Measurements from ENCODE around the gene DHRSX. TPM values are rescaled to one million over a fixed set of nuclear protein-coding genes. Genes with fewer than 3 reads are reported as not detected.

The DHRSX gene
- total and polyA plus RNA-seq, 9 of the 15 experiments (the other 6 are each of a cell fraction or from before 2014, with no cell fraction given), result 0.59 to 11.0 (median 6.2) TPM

DNA sequence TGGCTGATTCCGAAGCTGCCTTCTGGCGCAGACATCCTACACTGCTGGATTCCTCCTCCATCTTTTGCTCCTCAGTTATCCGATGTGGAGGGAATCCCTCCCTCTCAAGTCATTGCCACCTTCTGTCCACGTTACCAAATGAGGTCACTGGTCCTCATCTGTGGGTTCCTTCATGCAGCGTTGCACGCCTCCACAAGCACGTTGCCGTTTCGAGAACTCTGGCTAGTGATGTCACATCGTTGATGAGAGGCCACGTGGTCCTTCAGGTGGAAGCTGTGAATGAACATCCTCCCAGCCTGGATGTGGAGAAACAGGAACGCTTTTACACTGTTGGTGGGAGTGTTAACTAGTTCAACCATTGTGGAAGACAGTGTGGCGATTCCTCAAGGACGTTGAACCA, 323.2 kb downstream of the DHRSX start:
- no peaks in the 10 kb centered on the region; a peak in 1 of 5 replicates for H3K4me1 ChIP-seq (replicated peaks in 1 of 2; ENCODE audit: control insufficient read depth in 2 of 2, insufficient read depth in 2 of 2, low read length in 2 of 2)
- H3K27ac ChIP-seq (ENCODE audit: extremely low read depth, low read depth, low read length), result no peak overlapping the region
- peaks cover 0 to 10% of the 10 kb centered on the region in 2 experiments; a peak in 2 of 5 replicates for H3K27me3 ChIP-seq (ENCODE audit: control insufficient read depth in 2 of 2, insufficient read depth in 2 of 2, low read length in 2 of 2)
- H3K4me3 ChIP-seq, result no peak overlapping the region
- no peak overlapping the region for H3K9ac ChIP-seq (ENCODE audit: insufficient read depth in 1 of 2, low read depth in 2 of 2, low read length in 2 of 2)
- ATAC-seq (no peak), DNase-seq (ENCODE audit: extremely low read depth in 1 of 4, low spot score in 3 of 4) (no peak), FAIRE-seq (no peak)
- no TSS peak for BruUV-seq (replicated peaks)
- no peak overlapping the region for H3K4me2 ChIP-seq (ENCODE audit: insufficient read depth, low read length)
- no peaks in the 10 kb centered on the region; the same call in 1 of the 2 replicates for H3K9me3 ChIP-seq (replicated peaks; ENCODE audit: control insufficient read depth, insufficient read depth, low read depth, low read length)
- H3K79me2 ChIP-seq (ENCODE audit: control insufficient read depth, insufficient read depth, low read length), result no peaks in the 10 kb centered on the region
- intact Hi-C loops (cut with micrococcal nuclease), result no loop called here
- ChIA-PET POLR2A (no interaction called here), CTCF (ENCODE audit: low intra/inter-chr PET ratio) (no interaction called here)
- in situ Hi-C loops (cut with MboI), result no loop called here
- no peaks in the 10 kb centered on the region for H4K20me1 ChIP-seq (replicated peaks; ENCODE audit: control insufficient read depth, insufficient read depth, low read length)
- H2AFZ ChIP-seq (ENCODE audit: low read depth, low read length), result no peak overlapping the region
- no peaks in the 10 kb centered on the region for H3K36me3 ChIP-seq (ENCODE audit: control insufficient read depth, insufficient read depth, low read length)
- no peaks in the 10 kb centered on the region for H3K9me1 ChIP-seq (ENCODE audit: control insufficient read depth, insufficient read depth, low read length)
- WGBS (ENCODE audit: insufficient coverage, low coverage, missing lambda C conversion rate), result 7% methylated on average over 13 of the region's 14 CpGs
- TF ChIP-seq SNIP1 (IDR thresholded peaks at IDR 0.05; ENCODE audit: low read depth) (no peak), DDX20 (tag; IDR thresholded peaks at IDR 0.05; ENCODE audit: low read depth) (no peak), IFI16 (CRISPR knock-in tag; IDR thresholded peaks at IDR 0.05) (no peak), KDM1A (IDR thresholded peaks at IDR 0.05) (no peak), SREBF1 (IDR thresholded peaks at IDR 0.05; ENCODE audit: borderline replicate concordance, low read depth, low read length) (no peak), NONO (IDR thresholded peaks at IDR 0.05; ENCODE audit: low read depth in 2 of 2, low read length in 1 of 2) (no peak)
- TF ChIP-seq, protein P1, sequence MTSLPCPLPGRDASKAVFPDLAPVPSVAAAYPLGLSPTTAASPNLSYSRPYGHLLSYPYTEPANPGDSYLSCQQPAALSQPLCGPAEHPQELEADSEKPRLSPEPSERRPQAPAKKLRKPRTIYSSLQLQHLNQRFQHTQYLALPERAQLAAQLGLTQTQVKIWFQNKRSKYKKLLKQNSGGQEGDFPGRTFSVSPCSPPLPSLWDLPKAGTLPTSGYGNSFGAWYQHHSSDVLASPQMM (CRISPR knock-in tag; IDR thresholded peaks at IDR 0.05), result no peak
- TF ChIP-seq, protein P2, sequence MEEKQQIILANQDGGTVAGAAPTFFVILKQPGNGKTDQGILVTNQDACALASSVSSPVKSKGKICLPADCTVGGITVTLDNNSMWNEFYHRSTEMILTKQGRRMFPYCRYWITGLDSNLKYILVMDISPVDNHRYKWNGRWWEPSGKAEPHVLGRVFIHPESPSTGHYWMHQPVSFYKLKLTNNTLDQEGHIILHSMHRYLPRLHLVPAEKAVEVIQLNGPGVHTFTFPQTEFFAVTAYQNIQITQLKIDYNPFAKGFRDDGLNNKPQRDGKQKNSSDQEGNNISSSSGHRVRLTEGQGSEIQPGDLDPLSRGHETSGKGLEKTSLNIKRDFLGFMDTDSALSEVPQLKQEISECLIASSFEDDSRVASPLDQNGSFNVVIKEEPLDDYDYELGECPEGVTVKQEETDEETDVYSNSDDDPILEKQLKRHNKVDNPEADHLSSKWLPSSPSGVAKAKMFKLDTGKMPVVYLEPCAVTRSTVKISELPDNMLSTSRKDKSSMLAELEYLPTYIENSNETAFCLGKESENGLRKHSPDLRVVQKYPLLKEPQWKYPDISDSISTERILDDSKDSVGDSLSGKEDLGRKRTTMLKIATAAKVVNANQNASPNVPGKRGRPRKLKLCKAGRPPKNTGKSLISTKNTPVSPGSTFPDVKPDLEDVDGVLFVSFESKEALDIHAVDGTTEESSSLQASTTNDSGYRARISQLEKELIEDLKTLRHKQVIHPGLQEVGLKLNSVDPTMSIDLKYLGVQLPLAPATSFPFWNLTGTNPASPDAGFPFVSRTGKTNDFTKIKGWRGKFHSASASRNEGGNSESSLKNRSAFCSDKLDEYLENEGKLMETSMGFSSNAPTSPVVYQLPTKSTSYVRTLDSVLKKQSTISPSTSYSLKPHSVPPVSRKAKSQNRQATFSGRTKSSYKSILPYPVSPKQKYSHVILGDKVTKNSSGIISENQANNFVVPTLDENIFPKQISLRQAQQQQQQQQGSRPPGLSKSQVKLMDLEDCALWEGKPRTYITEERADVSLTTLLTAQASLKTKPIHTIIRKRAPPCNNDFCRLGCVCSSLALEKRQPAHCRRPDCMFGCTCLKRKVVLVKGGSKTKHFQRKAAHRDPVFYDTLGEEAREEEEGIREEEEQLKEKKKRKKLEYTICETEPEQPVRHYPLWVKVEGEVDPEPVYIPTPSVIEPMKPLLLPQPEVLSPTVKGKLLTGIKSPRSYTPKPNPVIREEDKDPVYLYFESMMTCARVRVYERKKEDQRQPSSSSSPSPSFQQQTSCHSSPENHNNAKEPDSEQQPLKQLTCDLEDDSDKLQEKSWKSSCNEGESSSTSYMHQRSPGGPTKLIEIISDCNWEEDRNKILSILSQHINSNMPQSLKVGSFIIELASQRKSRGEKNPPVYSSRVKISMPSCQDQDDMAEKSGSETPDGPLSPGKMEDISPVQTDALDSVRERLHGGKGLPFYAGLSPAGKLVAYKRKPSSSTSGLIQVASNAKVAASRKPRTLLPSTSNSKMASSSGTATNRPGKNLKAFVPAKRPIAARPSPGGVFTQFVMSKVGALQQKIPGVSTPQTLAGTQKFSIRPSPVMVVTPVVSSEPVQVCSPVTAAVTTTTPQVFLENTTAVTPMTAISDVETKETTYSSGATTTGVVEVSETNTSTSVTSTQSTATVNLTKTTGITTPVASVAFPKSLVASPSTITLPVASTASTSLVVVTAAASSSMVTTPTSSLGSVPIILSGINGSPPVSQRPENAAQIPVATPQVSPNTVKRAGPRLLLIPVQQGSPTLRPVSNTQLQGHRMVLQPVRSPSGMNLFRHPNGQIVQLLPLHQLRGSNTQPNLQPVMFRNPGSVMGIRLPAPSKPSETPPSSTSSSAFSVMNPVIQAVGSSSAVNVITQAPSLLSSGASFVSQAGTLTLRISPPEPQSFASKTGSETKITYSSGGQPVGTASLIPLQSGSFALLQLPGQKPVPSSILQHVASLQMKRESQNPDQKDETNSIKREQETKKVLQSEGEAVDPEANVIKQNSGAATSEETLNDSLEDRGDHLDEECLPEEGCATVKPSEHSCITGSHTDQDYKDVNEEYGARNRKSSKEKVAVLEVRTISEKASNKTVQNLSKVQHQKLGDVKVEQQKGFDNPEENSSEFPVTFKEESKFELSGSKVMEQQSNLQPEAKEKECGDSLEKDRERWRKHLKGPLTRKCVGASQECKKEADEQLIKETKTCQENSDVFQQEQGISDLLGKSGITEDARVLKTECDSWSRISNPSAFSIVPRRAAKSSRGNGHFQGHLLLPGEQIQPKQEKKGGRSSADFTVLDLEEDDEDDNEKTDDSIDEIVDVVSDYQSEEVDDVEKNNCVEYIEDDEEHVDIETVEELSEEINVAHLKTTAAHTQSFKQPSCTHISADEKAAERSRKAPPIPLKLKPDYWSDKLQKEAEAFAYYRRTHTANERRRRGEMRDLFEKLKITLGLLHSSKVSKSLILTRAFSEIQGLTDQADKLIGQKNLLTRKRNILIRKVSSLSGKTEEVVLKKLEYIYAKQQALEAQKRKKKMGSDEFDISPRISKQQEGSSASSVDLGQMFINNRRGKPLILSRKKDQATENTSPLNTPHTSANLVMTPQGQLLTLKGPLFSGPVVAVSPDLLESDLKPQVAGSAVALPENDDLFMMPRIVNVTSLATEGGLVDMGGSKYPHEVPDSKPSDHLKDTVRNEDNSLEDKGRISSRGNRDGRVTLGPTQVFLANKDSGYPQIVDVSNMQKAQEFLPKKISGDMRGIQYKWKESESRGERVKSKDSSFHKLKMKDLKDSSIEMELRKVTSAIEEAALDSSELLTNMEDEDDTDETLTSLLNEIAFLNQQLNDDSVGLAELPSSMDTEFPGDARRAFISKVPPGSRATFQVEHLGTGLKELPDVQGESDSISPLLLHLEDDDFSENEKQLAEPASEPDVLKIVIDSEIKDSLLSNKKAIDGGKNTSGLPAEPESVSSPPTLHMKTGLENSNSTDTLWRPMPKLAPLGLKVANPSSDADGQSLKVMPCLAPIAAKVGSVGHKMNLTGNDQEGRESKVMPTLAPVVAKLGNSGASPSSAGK (IDR thresholded peaks at IDR 0.05), result no peak
- TF ChIP-seq, protein P3, sequence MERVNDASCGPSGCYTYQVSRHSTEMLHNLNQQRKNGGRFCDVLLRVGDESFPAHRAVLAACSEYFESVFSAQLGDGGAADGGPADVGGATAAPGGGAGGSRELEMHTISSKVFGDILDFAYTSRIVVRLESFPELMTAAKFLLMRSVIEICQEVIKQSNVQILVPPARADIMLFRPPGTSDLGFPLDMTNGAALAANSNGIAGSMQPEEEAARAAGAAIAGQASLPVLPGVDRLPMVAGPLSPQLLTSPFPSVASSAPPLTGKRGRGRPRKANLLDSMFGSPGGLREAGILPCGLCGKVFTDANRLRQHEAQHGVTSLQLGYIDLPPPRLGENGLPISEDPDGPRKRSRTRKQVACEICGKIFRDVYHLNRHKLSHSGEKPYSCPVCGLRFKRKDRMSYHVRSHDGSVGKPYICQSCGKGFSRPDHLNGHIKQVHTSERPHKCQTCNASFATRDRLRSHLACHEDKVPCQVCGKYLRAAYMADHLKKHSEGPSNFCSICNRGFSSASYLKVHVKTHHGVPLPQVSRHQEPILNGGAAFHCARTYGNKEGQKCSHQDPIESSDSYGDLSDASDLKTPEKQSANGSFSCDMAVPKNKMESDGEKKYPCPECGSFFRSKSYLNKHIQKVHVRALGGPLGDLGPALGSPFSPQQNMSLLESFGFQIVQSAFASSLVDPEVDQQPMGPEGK (CRISPR knock-in tag; IDR thresholded peaks at IDR 0.05; ENCODE audit: borderline replicate concordance), result no peak
